ENCODE results near the gene ASGR2. TPM values are rescaled to one million over a fixed set of nuclear protein-coding genes. Genes with fewer than 3 reads are reported as not detected.

The ASGR2 gene
- total RNA-seq, 1 donor from 2014 or later, result not detected

GRCh38 chr17:7084088-7084487 lies 30.5 kb downstream of the ASGR2 start:
- no peaks in the 10 kb centered on the region for H3K9me3 ChIP-seq

GRCh38 chr17:7083592-7083991 lies 31.0 kb downstream of the ASGR2 start:
- Histone ChIP-seq H3K27ac (no peak overlapping the region), H3K9me3 (no peaks in the 10 kb centered on the region), H3K4me1 (no peaks in the 10 kb centered on the region), H3K36me3 (no peaks in the 10 kb centered on the region), H3K4me3 (no peak overlapping the region), H3K27me3 (no peaks in the 10 kb centered on the region)
- DNase-seq (ENCODE audit: low spot score in 2 of 2), result peak in 1 of 2 donors; percentile 33
- TF ChIP-seq, protein P1, sequence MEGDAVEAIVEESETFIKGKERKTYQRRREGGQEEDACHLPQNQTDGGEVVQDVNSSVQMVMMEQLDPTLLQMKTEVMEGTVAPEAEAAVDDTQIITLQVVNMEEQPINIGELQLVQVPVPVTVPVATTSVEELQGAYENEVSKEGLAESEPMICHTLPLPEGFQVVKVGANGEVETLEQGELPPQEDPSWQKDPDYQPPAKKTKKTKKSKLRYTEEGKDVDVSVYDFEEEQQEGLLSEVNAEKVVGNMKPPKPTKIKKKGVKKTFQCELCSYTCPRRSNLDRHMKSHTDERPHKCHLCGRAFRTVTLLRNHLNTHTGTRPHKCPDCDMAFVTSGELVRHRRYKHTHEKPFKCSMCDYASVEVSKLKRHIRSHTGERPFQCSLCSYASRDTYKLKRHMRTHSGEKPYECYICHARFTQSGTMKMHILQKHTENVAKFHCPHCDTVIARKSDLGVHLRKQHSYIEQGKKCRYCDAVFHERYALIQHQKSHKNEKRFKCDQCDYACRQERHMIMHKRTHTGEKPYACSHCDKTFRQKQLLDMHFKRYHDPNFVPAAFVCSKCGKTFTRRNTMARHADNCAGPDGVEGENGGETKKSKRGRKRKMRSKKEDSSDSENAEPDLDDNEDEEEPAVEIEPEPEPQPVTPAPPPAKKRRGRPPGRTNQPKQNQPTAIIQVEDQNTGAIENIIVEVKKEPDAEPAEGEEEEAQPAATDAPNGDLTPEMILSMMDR (IDR thresholded peaks at IDR 0.05), result no peak
- intact Hi-C loops (cut with DNase I), result no loop called here

More at GRCh38 chr17:7084088-7084487, 30.5 kb downstream of the ASGR2 start:
- H3K36me3 ChIP-seq, result no peaks in the 10 kb centered on the region
- intact Hi-C loops (cut with DNase I), result no loop called here
- H3K27ac ChIP-seq, result no peak overlapping the region
- TF ChIP-seq, protein P1 (IDR thresholded peaks at IDR 0.05), result no peak
- H3K27me3 ChIP-seq, result no peaks in the 10 kb centered on the region
- no peak overlapping the region for H3K4me3 ChIP-seq
- DNase-seq (ENCODE audit: low spot score in 2 of 2), result peak in 1 of 2 donors; percentile 40
- H3K4me1 ChIP-seq, result no peaks in the 10 kb centered on the region

DNA sequence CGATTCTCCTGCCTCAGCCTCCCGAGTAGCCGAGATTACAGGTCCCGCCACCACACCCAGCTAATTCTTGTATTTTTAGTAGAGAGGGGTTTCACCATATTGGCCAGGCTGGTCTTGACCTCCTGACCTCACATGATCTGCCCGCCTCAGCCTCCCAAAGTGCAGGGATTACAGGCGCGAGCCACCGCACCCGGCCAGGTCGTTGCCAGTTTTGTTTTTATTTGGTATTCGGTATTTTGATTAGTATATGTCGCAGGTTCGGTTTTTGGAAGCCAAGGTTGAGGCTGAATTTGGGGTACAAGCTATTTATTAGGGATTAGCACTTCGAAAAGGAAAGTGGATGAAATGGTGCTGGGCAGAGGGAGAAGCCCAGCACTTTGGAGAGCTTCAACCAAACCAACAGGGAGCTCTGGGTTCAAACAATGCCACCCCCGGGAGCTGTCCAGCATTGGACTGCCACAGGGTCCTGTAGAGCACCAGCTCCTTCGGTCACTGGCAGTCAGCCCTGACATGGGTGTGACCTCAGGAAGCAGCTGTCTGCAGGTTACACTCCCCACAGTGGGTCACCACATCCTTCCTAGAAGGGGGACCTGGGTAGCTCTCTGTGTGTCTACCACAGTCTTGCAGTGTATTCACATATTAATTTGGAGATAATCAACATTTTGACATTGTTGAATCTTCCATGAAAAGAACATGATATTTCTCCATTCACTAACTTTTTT lies 33.1 kb downstream of the ASGR2 start:
- intact Hi-C loops (cut with DNase I), result no loop called here
- Histone ChIP-seq H3K4me3 (no peak overlapping the region), H3K9me3 (no peaks in the 10 kb centered on the region), H3K27me3 (no peaks in the 10 kb centered on the region), H3K36me3 (no peaks in the 10 kb centered on the region), H3K27ac (no peak overlapping the region), H3K4me1 (no peaks in the 10 kb centered on the region)
- TF ChIP-seq, protein P1 (IDR thresholded peaks at IDR 0.05), result no peak
- peak in 1 of 2 donors; percentile 52 for DNase-seq (ENCODE audit: low spot score in 2 of 2)

GRCh38 chr17:7080456-7081041 lies 34.1 kb downstream of the ASGR2 start:
- H3K27ac ChIP-seq, result no peak overlapping the region
- no peaks in the 10 kb centered on the region for H3K27me3 ChIP-seq
- H3K36me3 ChIP-seq, result no peaks in the 10 kb centered on the region
- DNase-seq (ENCODE audit: low spot score in 2 of 2), result peak in 1 of 2 donors; percentile 61
- H3K4me3 ChIP-seq, result no peak overlapping the region
- intact Hi-C loops (cut with DNase I), result no loop called here
- no peaks in the 10 kb centered on the region for H3K4me1 ChIP-seq
- TF ChIP-seq, protein P1 (IDR thresholded peaks at IDR 0.05), result no peak
- no peaks in the 10 kb centered on the region for H3K9me3 ChIP-seq

DNA sequence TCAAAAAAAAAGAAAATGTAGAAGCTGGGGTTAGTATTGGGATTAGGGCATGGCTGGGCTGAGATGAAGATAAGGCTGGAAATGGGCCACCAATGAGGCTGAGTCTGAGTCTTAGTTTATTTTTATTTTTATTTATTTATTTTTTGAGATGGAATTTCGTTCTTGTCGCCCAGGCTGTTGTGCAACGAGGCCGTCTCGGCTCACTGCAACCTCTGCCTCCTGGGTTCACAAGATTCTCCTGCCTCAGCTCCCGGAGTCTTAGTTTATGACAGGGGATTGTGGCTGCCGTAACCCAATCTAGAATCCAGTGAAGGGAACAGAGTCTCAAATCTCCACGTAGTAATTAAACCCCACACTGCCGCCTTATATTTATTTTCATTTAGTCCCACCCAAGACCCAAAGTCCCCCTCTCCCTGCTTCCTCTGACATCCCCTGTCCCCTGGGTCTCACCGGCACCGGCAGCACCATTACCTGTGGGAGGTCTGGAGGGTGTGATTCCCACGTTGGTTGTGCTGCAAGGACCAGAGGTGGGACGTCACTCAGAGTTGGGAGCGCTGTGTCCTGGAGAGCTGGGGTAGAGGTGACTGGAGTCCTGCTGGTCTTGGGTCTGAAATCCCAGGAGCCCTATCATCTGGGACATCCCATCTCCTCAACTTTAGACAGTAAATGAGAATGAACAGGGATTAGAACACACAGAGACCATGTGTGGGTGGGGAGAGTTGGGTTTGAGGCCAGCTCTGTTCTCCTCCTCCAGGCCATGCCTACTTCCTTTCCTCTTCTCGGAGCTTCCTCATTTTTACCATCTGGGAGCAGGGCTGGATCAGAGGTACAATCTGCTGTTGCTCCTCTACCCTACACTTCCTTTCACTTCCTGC lies 34.8 kb downstream of the ASGR2 start, which contains the start of gene CLEC10A:
Gene CLEC10A (minus strand): TSS at position 671 of the 875 bp plus-strand sequence. CDS start 1,439 bp downstream, outside the sequence.
- Histone ChIP-seq H3K27me3 (no peaks in the 10 kb centered on the region), H3K36me3 (no peaks in the 10 kb centered on the region), H3K9me3 (no peaks in the 10 kb centered on the region), H3K27ac (no peak within 1 kb of the TSS), H3K4me3 (no peak within 1 kb of the TSS), H3K4me1 (no peaks in the 10 kb centered on the region)
- peak in 1 of 2 donors; percentile 61 for DNase-seq (ENCODE audit: low spot score in 2 of 2)
- intact Hi-C loops (cut with DNase I), result no loop called here
- TF ChIP-seq, protein P1 (IDR thresholded peaks at IDR 0.05), result no peak
